Uterus (tissue), 2 donors: ENCODE measurements around the gene HPCA.

Source experiments
- POLR2A ChIP-seq, 2 donors: fragments of 450-650 bp; IDR thresholded peaks; one replicate each; pipeline ENCODE4 v1.6.1; 2016; ENCODE audit warnings: antibody characterized with exemption in 2 of 2, mild to moderate bottlenecking in 1 of 2, moderate library complexity in 1 of 2
- TF ChIP-seq, protein P1 (sequence below), 4 experiments: fragments of 200-600 bp in 2 of 4; fragments of 450-650 bp in 2 of 4; sonication (generic) in 2 of 4; IDR thresholded peaks; one replicate each; pipeline ENCODE4 v1.5.1; 2016 to 2019; ENCODE audit warnings: antibody characterized with exemption in 4 of 4, mild to moderate bottlenecking in 2 of 4, moderate library complexity in 1 of 4

DNA sequence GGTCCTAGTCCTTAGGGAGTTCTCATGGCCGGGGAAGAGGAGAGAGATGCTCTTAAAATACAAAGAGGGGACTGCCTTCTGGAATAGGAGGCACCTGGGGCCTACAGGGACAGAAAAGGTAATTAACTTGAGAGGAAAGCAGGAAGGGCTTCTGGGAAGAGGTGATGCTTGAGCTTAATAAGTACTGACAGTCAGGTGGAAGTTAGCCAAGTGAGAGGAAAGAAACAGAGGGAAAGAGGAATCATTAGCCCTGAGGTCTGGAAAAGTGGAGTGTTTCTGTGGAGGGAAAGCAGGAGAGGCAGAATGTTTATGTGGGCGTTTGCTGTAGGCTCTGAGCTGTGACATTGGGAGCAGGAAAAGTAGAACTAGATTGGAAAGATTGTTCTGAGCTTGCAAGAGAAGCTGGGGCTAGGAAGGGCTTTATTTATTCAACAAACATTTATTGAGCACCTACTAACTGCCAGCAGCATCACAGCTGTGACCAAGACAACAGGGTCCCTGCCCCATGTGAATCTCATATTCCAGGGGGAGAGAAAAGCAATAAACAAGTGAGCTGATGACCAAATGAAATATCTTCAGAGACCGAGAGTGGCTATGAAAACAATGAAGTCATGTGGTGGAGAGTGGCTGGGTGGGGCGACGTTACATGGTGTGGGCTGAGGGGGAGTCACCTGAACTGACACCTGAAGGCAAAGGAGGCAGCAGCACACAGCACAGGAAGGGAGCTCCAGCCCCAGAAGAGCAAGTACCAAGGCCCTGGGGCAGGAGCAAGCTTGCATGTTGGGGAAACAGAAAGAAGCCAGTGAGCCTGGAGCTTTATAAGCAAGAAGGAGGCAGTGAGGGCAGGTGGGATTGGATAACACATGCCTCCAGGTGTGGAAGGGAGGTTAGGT is 11.2 kb upstream of the HPCA start:
- TF ChIP-seq, protein P1, sequence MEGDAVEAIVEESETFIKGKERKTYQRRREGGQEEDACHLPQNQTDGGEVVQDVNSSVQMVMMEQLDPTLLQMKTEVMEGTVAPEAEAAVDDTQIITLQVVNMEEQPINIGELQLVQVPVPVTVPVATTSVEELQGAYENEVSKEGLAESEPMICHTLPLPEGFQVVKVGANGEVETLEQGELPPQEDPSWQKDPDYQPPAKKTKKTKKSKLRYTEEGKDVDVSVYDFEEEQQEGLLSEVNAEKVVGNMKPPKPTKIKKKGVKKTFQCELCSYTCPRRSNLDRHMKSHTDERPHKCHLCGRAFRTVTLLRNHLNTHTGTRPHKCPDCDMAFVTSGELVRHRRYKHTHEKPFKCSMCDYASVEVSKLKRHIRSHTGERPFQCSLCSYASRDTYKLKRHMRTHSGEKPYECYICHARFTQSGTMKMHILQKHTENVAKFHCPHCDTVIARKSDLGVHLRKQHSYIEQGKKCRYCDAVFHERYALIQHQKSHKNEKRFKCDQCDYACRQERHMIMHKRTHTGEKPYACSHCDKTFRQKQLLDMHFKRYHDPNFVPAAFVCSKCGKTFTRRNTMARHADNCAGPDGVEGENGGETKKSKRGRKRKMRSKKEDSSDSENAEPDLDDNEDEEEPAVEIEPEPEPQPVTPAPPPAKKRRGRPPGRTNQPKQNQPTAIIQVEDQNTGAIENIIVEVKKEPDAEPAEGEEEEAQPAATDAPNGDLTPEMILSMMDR (IDR thresholded peaks at IDR 0.05): no peak
- TF ChIP-seq POLR2A (IDR thresholded peaks at IDR 0.05): no peak
